NCI-H510A treated with DMSO at 0.1 percent for 48 hours (cell line): ENCODE measurements around the gene BAIAP2.
A peak's percentile ranks its signal among the peaks of the same experiment; 100 is the strongest.

Source experiments
- DNase-seq: peaks from one replicate; lab custom pipeline; 2025; lab: John Stamatoyannopoulos, UW

BAIAP2 gene

GRCh38 chr17:81125573-81126081, 90.7 kb downstream of the BAIAP2 start:
- DNase-seq = peak; percentile 50

- DNase-seq = no peak
Observed at GRCh38 chr17:81126281-81127132, 91.6 kb downstream of the BAIAP2 start.

- no peak for DNase-seq
Observed at GRCh38 chr17:81127133-81127455, 92.1 kb downstream of the BAIAP2 start.

- DNase-seq = no peak
Observed at GRCh38 chr17:81127526-81128177, 92.7 kb downstream of the BAIAP2 start.

GRCh38 chr17:81128338-81128737, 93.4 kb downstream of the BAIAP2 start:
- no peak for DNase-seq

- no peak for DNase-seq
Observed at GRCh38 chr17:81128774-81129173, 93.8 kb downstream of the BAIAP2 start.

GRCh38 chr17:81129289-81129688, 94.3 kb downstream of the BAIAP2 start:
- DNase-seq = no peak

- no peak for DNase-seq
Observed at GRCh38 chr17:81129711-81130367, 94.9 kb downstream of the BAIAP2 start.

GRCh38 chr17:81130385-81131361, 95.7 kb downstream of the BAIAP2 start:
- DNase-seq = no peak

GRCh38 chr17:81131486-81132196, 96.7 kb downstream of the BAIAP2 start:
- no peak for DNase-seq

GRCh38 chr17:81132197-81132540, 97.2 kb downstream of the BAIAP2 start:
- DNase-seq = no peak

GRCh38 chr17:81132770-81133723, 98.1 kb downstream of the BAIAP2 start:
- no peak for DNase-seq

- no peak for DNase-seq
Observed at GRCh38 chr17:81134064-81134781, 99.3 kb downstream of the BAIAP2 start.

GRCh38 chr17:81135505-81136278, 100.7 kb downstream of the BAIAP2 start:
- peak; percentile 44 for DNase-seq

GRCh38 chr17:81136366-81136765, 101.4 kb downstream of the BAIAP2 start:
- DNase-seq = no peak

- no peak for DNase-seq
Observed at GRCh38 chr17:81137248-81137647, 102.3 kb downstream of the BAIAP2 start.

- no peak for DNase-seq
Observed at GRCh38 chr17:81138083-81138482, 103.1 kb downstream of the BAIAP2 start.

GRCh38 chr17:81138500-81138899, 103.5 kb downstream of the BAIAP2 start:
- DNase-seq = no peak
